HG03159 (cell line): Measurements from ENCODE around the gene PTPN21.
A peak's percentile ranks its signal among the peaks of the same experiment; 100 is the strongest.
"Not testable (repeated sequence)": the region's sequence is repeated elsewhere in the genome, so short reads cannot be mapped to it uniquely, and the experiment has no call there.

ENCODE experiments used
- ATAC-seq: cut with Tn5 transposase; IDR thresholded peaks from one replicate; pipeline ENCODE4 v1.9.1; 2021; ENCODE audit warnings: mild to moderate bottlenecking, moderate library complexity; ENCODE audit not compliant: unreplicated experiment

Gene PTPN21

DNA sequence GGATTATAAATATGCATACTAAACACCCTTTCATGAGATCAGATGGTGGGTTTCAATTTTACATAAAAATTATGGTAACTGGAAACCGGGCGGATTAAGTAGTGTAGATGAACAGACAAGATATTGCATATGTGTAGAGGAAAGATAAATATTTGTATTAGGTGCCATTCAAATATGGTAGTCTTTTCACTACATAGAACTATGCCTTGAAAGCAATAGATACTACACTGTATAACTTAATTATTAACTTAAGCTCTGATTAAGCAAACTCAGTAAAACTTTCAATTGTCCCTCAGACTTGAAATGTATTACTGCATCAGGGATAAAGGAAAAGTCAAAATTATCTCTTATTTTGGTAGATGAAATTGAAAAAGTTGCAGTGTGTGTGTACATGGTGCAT is 1.9 kb downstream of the PTPN21 start:
- no peak for ATAC-seq

DNA sequence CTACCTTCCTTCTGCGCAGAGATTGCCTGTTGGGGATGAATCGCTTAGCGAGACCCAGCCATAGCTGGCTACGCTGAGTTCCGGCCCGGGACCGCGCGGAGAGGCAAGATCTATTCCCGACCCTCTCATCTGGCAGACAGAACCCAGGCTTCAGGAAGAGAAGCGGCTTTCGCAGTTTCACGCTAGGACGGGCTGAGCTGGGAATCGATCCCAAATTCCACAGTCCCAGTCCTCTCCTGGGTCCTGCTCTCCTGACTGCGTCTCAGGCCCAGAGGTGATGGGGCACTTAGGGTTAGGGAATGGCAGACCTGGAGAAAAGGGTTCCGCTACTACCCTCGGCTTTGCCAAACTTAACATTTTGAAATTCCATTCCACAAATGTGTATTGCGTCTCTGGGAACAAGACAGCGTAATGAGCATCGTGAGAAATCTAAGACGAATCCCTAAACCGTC is 2.8 kb downstream of the PTPN21 start:
- no peak for ATAC-seq

DNA sequence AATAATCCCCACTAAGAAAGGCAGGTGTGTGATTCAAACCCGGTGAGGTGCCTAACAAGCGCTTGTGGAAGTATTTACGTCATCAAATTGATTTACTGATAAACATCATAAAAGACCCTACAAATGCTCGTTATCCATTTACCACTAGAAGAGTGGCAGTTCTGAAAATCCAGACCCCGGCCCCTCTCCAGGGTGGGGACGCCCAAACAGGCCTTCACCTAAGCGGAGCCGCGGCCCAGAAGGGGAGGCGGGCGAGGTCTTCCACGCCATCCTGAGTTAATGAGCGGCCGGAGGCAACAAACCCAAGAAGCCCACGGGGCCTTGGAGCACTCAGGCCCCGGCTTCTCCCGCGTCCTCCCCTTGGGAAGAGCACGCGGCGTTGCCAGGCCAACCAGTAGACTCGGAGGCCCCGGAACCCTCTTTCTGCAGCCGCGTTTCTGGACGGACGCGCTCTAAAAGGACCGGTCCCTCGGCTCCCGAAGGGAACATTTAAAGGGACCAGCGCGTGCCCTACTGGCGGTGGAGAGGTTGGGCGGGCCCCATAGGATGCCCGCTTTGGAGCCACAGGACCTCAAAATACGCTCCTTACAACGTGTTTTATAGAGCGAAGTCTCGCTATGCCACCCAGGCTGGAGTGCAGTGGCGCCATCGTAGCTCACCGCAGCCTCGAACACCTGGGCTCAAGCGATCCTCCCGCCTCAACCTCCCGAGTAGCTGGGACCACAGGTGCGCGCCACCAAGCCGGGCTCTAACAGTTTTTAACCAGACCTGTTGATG is 3.5 kb downstream of the PTPN21 start:
- ATAC-seq, result no peak

DNA sequence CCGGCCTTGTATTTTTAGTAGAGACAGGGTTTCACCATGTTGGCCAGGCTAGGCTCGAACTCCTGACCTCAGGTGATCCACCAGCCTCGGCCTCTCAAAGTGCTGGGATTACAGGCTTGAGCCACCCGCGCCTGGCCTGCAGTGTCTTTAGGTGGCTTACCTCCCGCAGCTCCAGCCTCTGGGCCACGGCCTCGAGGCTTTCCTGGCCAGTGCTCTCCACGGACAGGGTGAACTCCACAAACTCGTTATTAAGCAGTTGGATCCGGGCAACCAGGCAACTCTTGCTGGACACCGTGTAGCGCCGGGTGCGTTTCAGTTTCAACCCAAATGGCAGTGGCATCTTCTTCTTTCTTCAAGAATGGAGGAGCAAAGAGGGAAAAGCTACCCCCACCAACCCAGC is 4.7 kb downstream of the PTPN21 start:
- ATAC-seq, result no peak

DNA sequence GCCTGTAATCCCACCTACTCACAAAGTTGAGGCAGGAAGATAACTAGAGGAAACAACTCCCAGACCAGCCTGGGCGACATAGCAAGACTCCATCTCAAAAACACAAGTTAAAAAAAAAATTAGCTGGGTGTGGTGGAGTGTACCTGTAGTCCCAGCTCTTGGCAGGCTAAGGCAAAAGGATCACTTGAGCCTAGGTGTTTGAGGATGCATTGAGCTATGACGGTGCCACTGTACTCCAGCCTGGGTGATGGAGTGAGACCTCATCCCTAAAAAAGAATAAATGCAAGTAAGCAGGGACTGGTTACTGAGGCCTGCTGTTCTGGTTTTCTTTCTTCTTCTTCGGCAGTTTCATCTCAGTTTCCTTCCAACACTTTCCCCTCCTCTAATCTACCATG is 7.4 kb downstream of the PTPN21 start:
- no peak for ATAC-seq

DNA sequence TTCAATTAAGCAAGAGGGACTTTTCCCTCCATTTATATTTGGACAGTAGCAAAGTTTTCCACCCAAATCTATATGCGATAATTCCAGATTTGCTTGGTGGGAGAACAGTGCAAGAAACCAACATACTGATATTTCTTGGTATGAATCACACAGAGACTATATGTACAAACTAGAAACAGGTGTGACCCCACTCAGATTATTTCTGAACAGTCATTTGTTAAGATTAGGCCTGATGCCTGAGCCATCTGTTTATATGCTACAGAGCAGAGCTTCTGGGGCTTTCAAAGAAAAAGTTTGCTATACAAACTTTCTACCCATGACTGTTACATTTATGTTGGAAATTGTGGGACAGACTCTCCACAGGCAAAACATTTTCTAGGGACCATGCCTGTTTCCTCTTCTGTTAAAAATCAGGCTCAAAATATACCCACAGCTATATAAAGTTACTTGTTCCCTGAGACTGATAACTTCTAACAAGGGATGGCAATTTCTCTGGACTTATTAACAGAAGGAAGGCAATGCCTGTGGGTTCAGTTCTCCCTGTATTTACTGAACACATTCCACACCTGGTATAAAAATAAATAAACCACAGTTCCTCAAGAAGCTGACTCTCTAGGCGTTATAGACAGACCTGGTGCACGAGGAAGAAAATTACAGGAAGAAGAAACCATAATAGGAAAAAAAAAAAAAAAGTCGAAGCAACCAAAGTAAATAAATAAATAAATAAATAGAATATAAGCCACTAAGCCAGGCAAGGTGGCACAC is 8.0 kb downstream of the PTPN21 start:
- no peak for ATAC-seq

DNA sequence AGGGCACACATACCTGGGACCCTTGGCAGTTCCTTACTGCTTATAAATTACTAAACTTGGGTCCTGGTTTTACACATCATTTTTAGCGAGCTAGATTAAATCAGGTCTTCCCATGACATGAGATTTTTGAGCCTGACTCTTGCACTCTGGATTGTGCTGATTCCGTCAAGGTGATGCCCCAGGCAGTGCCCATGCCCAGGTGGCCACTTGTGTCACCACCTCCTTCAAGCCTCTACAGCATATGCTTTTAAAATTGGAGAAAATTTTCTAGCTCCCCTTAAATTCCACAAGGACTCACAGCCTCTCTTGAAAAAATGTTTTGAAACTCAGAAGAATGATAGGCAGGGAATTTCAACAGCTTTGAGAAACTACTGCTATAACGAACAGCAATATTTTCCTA is 9.6 kb downstream of the PTPN21 start:
- ATAC-seq, result no peak

DNA sequence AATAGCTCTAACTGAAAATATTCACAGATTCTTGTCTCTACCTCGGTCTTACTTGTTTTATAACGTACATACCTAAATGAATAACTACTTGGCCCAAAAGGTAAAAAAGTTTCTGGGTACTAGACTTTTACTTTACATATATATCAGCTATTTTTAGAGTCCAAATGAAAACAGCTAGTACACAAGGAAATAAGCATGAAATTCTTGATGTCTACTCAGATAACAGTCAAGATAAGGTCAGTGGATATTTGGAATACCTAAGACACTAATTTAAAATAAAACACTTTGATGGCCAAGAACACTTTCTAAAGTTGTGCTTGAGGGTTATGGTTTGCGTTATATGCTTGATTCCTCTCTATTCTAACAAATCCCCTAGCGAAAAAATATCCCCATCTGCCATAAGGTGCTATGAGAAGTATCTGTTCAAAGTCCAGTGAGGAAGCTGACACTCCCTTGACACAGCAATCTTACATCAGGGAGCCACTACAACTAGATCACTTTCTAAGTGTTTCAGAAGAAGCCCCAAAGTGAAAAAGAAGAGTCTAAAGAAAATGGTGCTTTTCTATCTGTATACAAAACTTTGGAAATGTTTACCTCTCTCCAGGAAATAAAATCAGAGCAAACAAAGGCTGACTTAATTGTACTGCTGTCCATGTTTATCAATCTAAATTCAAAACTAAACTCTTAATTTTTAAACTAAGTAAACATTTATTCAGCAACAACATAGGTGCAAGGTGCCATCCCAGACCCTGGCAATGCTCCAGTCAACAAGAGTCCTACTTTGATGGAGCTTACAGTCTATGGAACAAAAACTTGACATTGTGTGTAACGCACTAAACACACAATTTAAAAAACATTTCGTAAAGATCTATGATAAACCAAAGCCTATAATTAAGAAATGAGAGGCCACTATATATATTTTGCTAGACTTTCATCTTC is 11.7 kb downstream of the PTPN21 start:
- ATAC-seq, result no peak

DNA sequence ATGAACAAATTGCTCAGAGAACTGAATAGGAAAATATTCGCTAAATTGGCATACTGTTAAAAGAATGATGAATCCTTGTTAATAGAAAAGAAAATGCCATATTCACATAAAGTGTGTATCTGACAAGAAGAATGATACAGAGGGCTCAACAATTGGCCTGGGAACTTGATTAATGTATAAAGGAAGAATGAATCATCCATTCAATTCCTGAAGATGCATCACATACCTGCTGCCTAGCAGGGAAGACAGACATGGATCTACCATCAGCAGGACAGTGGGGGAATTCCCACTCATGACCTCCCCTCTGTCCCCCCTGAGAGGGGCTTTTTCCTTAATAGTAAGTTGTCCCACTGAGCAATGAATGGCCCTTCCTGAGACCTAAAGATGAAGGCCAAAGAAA is 13.5 kb downstream of the PTPN21 start:
- ATAC-seq, result no peak

DNA sequence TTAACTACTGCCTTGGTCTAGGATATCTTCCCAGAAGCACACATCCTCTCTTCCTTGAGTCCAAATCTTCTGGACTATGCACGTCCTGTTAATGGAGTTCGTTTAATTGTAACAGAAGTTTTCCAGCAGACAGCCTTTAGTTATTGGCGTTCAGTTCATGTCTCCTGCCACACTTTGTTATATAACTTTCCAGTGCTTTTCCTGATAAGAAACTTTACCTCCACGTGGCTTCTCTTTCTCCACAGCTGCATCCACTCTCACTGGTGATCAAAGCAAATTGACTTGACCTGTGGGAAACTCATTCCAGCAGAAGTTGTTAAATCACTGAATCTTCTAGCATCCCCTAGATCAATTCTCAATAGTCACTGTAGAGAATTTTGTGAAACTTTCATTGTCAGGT is 19.0 kb downstream of the PTPN21 start:
- no peak for ATAC-seq

DNA sequence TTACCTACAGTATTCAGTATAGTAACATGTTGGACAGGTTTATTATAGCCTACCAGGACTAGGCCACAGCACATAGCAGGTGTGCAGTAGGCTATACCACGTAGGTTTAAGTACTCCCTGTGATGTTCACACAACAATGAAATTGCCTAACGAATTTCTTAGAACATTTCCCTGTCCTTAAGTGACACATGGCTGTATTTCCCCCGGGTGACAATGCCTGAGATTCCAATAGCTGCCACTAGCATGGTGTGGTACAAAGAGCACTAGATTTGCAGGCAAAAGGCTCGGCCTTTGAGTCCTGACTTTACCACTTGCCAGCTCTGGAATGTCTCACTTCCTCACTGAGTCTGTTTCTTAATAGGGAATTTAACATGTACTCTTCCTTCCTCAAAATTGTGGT is 19.7 kb downstream of the PTPN21 start:
- peak; percentile 79 for ATAC-seq

DNA sequence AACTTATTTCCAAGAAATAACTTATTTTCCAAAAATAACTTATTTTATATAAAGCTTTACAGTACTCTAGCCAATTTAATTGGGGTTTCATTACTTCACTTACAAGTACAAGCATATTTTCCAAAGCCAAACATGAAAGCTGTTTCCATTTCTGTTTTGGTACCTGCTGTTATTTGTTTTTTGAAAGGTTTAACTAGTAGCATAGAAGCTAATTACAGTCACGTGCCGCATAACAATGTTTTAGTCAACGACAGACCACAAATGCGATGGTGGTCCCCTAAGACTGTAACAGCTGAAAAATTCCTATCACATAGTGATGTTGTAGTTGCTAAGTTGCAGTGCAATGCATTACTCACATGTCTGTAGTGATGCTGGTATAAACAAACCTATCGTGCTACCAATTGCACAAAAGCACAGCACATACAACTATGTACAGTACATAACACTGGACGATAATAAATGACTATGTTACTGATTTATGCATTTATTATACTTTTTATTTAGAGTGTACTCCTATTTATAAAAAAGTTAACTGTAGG is 21.7 kb downstream of the PTPN21 start:
- ATAC-seq, result no peak

DNA sequence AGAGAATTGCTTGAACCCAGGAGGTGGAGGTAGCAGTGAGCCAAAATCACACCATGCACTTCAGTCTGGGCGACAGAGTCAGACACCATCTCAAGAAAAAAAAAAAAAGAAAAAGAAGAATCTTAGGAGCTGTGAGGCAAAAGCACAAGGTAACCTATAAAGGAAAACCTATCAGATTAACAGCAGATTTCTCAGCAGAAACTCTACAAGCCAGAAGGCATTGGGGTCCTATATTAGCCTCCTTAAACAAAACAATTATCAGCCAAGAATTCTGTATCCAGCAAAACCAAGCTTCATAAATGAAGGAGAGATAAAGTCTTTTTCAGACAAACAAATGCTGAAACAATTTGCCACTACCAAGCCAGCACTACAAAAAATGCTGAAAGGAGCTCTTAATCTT is 24.9 kb downstream of the PTPN21 start:
- ATAC-seq, result not testable (repeated sequence)

DNA sequence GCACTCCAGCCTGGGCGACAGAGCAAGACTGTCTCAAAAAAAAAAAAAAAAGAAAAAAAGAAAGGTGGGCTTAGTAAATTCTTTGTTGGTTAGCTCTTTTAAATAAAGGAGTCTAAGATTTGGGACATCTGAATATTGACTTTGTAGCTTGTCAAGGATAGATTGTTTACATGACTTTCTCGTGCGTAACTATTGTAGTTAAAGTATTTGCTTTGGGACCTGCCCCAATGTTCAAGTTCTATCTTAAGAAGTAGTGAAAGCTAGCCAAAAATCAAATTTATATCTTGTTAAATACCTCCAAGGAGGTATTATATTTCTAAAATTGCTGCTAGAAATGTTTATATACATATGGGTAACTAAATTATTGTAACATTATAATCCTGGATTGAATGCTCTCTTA is 32.4 kb downstream of the PTPN21 start:
- ATAC-seq, result no peak

DNA sequence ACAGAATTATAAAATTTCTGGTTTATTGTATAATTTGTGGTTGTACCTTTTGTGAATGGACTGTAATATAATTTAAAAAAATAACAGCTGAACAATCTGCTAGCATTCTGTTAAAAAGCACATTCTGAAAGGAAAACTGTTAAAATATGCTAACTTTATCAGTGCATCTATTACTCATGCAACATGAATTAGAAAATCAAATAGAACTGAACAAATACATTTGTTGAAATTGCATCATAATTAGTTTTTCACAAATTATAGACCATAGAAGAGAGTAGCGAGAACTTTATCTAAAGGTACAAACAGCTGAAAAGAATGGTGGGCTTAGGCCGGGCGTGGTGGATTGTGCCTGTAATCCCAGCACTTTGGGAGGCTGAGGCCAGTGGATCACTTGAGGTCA is 33.0 kb downstream of the PTPN21 start:
- no peak for ATAC-seq

DNA sequence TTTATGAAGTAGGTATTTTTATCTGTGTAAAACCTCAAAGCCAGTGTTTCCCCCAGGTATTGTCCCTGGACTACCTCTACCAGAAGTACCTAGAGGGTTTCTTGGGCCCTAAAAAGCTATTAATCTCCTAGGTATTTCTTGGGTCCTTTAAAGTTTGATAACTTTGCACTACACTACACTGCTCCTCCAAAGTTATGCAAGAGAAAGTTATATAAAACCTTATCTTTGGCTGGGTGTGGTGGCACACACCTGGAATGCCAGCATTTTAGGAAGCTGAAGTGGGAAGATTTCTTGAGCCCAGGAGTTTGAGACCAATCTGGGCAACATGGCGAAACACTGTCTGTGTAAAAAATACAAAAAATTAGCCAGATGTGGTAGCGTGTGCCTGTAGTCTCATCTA is 34.9 kb downstream of the PTPN21 start:
- ATAC-seq, result no peak

DNA sequence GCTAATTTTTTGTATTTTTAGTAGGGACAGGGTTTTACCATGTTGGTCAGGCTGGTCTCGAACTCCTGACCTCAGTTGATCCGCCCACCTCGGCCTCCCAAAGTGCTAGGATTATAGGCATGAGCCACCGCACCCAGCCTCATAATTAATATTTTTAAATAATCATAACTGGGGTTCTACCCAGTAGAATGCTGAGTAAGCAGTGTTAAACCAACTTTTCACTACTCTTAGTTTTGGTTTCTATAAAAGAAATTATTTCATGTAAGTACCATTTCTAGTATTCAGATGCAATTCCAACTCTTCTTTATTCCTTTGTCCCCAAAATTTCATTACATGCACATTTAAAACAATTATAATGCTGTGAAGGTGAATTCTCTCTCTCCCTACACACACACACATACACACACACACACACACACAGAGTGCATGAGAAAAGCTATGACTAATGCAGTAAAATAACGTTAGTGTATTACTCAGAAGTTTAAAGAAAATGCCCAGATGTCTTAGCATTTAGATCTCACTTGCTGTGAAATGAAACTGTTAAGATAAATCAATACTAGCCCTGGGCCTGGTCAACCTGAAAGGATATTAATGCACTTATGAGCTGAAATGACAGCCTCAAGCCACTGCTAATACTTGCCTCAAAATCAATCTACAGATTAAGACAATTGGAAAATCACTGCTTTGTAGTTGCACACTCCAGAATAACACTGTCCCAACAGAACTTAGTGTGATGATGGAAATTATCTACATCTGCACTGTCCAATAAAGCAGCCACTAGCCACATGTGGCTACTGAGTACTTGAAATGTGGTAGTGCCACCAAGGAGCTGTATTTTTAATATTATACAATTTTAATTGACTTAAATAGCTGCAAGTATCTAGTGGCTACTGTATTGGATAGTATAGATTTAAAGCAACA is 36.0 kb downstream of the PTPN21 start:
- no peak for ATAC-seq

DNA sequence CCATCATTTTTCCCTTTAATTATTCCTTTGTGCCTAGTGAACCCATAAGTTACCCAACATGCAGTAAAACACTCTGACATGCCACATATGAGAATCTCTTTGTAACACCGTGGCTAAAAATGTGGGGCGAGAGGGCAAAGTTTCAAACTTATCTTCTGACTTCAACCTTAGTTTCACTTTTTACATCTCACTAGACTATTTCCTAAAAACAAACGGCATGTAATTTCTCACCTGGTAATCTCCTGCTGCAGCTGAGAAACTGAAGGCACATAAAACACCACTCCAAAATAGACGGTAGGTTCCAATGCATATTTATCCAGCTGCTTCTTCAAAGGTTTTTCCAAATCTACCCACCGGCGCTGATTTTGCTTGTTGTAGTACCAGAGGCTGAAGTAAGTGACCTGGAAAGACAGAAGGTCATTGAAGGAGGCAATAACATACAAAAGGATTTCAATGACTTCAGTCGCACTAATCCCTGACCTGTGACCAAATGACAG is 37.9 kb downstream of the PTPN21 start:
- ATAC-seq, result no peak

DNA sequence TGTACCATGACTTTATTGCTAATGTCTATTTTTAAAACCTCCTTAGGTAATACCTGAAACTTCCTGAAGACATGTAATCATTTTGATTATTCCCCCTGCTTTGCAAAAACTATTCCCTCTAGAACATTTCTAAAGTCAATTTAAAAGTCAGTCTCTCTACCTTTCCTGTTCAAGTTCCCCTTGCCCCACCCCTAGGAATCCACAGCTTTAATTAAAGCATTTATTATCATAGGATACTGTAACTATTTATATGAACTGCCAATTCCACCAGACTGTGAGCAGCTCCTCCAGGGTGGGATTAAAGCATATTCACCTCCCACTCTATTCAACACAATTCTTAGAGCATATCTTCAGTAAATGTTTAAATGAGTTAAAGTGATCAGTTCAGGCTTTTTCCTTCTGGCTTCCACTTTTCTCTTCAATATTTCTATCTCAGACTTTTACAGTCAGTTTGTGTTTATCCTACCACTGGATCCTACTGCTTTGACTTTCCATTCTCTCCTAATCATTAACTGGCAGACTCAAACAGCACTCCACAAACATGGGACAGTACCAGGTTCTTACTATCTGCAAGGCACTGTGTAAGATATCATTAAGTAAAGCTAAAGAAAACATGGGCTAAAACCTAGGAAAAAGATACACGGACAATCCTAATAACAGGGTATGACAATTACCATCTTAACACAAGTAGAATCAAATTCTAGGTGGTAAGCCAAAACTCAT is 39.1 kb downstream of the PTPN21 start:
- no peak for ATAC-seq
